Heart right ventricle (tissue), 16 donors: ENCODE measurements around the gene PAAF1. TPM values are rescaled to one million over a fixed set of nuclear protein-coding genes. Genes with fewer than 3 reads are reported as not detected.
A peak's percentile ranks its signal among the peaks of the same experiment; 100 is the strongest.

ENCODE experiments used
- ATAC-seq, 8 donors: fragments of 200-7000 bp; cut with Tn5 transposase; one replicate each; pipeline ENCODE4 v1.9.1; 2020; ENCODE audit warnings: mild to moderate bottlenecking in 8 of 8, moderate library complexity in 8 of 8, moderate number of reproducible peaks in 1 of 8
- DNase-seq, 2 donors: peaks; one replicate each; pipeline ENCODE4 v3.0.0-alpha.2; 2020
- H3K27ac ChIP-seq, 10 donors: fragments of 200-600 bp; sonication (generic) in 2 of 10; one replicate each; pipeline versions ENCODE4 v1.5.0 to v1.8.0; 2020 to 2022; ENCODE audit warnings: mild to moderate bottlenecking in 3 of 10
- H3K27me3 ChIP-seq, 7 donors: fragments of 200-600 bp; one replicate each; pipeline ENCODE4 v1.8.0; 2021 to 2022; ENCODE audit warnings: mild to moderate bottlenecking in 2 of 7
- H3K36me3 ChIP-seq, 9 donors: fragments of 200-600 bp; sonication (generic) in 1 of 9; one replicate each; pipeline versions ENCODE4 v1.5.0 to v1.8.0; 2020 to 2022; ENCODE audit warnings: mild to moderate bottlenecking in 2 of 9
- H3K4me1 ChIP-seq, 9 donors: fragments of 200-600 bp; sonication (generic) in 1 of 9; one replicate each; pipeline versions ENCODE4 v1.5.0 to v1.8.0; 2020 to 2022; ENCODE audit warnings: mild to moderate bottlenecking in 4 of 9
- H3K4me3 ChIP-seq, 10 donors: fragments of 200-600 bp; sonication (generic) in 2 of 10; one replicate each; pipeline versions ENCODE4 v1.5.0 to v1.8.0; 2020 to 2022; ENCODE audit warnings: mild to moderate bottlenecking in 7 of 10, moderate library complexity in 2 of 10
- H3K9me3 ChIP-seq, 11 donors: fragments of 200-600 bp in 10 of 11; sonication (generic) in 2 of 11; one replicate each; pipeline versions ENCODE4 v1.5.0 to v1.8.0; 2013 to 2022; ENCODE audit warnings: mild to moderate bottlenecking in 2 of 11, control low read depth in 1 of 11, moderate library complexity in 1 of 11
- WGBS, 2 donors: extraction: QIAGEN DNeasy Blood & Tissue Kit; methylation state at CpG; one replicate each; pipeline ENCODE4 v1.1.7; 2013; ENCODE audit warnings: inconsistent platforms in 1 of 2; 5-methylcytosine and 5-hydroxymethylcytosine counted together
- intact Hi-C, 10 donors: fragments of 100-400 bp; cut with DNase I; formaldehyde crosslinking; loops; one replicate each; pipeline versions ENCODE4 v1.11.1 to v1.14.2; 2022
- polyA plus RNA-seq, 2 donors: library from polyadenylated mRNA; stranded (reverse); fragments of 200-250 nt; gene quantifications; one replicate each; pipeline ENCODE4 v1.2.3, GENCODE V29; 2013
- total RNA-seq, 10 donors: library from RNA; stranded (reverse); fragmentation: NEBNext Ultra II Directional in 3 of 10; extraction: Animal tissue kit (Norgen Biotek cat#: 25700) in 3 of 10; gene quantifications; one replicate each; pipeline versions ENCODE4 v1.2.1 to v1.2.4, GENCODE V29; 2021 to 2023
- TF ChIP-seq, protein P1 (sequence below), 9 donors: fragments of 200-600 bp; sonication (generic) in 2 of 9; IDR thresholded peaks; one replicate each; pipeline versions ENCODE4 v1.5.0 to v1.8.0; 2021 to 2022; ENCODE audit warnings: antibody characterized with exemption in 9 of 9, mild to moderate bottlenecking in 5 of 9, moderate library complexity in 1 of 9
- donor health status: Arrhythmogenic right ventricular cardiomyopathy.
- donor health status: ischemic (EF 13 %, LVEDD 7.1; RV severe dilation, severe dysfunction).
- donor health status: healthy with polysubstance abuse.
- donor health status: DM: no; HTN: yes; CAD: no.
- donor health status: DM: no; HTN: no; CAD: no.
- donor health status: ischemic (EF 25% LVEDD 6.9; RV normal size, moderate dysfunction).
- donor health status: ischemic (EF 25% LVEDD 5.7; RV mildly dilated, moderate dysfunction).
- donor health status: healthy.
- donor health status: DM: yes; HTN: yes; CAD: no.
- donor health status: Ischemic cardiomyopathy.
- donor health status: ischemic (EF 35%, LVEDD 5.7; RV mildly dilated, moderate dysfunction).
- donor health status: nonischemic (EF 11% LVEDD 7.7; RV severe dilation, severe dysfunction).
- donor health status: DM: yes; HTN: yes; CAD: no.
- donor health status: PGD.
- donor health status: ischemic (EF 29% LVEDD 5.4; RV normal size, mild dysfunction).
- donor health status: nonischemic (EF 23%, LVEDD 6.1; RV moderate dilation, normal function).

Gene PAAF1
- total and polyA plus RNA-seq, 12 donors, result 7.7 to 27.4 (median 12.8) TPM

DNA sequence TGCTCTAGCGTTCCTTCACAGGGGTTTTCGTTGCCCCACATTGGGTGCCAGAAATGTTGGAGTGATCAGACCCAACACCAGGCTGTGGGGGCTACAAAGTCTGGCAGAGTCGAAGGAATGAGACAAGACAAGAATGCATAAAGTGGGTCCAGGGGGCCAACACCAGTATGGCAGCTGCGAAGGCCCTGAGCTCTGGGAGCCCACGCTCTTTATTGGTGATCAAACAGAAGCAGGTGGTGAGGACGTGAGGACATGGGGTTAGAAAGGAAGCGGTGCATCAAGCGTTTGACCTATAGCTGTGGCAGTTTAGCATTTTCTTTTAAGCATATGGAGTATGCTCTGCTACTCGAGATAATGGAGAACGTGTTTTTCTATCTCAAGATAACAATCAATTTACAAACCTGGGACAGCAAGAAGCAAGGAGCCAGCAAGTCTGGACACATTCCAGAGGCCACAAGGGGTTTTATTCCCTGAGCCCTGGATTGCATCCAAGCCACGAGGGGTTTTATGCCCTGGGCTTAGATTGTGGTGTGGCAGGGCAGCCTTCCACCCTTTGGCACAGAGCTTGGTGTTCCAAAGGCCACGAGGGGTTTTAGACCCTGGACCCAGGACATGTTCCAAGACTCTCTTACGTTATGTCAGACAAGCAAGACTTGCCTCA lies 70.1 kb downstream of the PAAF1 start:
- H3K27ac ChIP-seq, result no peak overlapping the region
- 82 to 85% methylated on average over 13 of the region's 13 CpGs for WGBS, 2 donors
- H3K27me3 ChIP-seq, result no peaks in the 10 kb centered on the region
- no peak for ATAC-seq
- intact Hi-C loops, result no loop called here
- DNase-seq, result no peak
- no peaks in the 10 kb centered on the region for H3K36me3 ChIP-seq
- H3K4me3 ChIP-seq, result no peak overlapping the region
- no peaks in the 10 kb centered on the region for H3K9me3 ChIP-seq
- H3K4me1 ChIP-seq, result no peaks in the 10 kb centered on the region
- TF ChIP-seq, protein P1, sequence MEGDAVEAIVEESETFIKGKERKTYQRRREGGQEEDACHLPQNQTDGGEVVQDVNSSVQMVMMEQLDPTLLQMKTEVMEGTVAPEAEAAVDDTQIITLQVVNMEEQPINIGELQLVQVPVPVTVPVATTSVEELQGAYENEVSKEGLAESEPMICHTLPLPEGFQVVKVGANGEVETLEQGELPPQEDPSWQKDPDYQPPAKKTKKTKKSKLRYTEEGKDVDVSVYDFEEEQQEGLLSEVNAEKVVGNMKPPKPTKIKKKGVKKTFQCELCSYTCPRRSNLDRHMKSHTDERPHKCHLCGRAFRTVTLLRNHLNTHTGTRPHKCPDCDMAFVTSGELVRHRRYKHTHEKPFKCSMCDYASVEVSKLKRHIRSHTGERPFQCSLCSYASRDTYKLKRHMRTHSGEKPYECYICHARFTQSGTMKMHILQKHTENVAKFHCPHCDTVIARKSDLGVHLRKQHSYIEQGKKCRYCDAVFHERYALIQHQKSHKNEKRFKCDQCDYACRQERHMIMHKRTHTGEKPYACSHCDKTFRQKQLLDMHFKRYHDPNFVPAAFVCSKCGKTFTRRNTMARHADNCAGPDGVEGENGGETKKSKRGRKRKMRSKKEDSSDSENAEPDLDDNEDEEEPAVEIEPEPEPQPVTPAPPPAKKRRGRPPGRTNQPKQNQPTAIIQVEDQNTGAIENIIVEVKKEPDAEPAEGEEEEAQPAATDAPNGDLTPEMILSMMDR (IDR thresholded peaks at IDR 0.05), result no peak

DNA sequence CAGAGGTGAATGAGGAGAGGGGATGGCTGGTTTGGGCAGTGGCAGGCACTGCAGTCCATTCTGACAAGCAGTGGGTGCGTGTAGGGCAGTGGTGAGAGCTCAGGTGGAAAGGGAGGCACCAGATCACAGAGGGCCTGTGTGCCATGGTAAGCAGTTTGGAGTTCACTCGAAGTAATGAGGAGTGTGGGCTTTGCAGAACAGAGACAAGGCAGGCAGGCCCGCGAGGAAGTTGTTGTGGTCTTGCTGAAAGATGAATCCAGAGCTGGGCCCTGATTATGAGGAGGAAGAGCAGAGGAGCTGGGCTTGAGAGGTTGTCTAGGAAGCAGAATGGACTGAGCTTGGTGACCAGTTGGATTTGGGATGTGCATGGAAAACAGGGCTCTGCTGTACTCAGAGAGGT lies 72.4 kb downstream of the PAAF1 start:
- 83 to 89% methylated on average over 4 of the region's 4 CpGs for WGBS, 2 donors

DNA sequence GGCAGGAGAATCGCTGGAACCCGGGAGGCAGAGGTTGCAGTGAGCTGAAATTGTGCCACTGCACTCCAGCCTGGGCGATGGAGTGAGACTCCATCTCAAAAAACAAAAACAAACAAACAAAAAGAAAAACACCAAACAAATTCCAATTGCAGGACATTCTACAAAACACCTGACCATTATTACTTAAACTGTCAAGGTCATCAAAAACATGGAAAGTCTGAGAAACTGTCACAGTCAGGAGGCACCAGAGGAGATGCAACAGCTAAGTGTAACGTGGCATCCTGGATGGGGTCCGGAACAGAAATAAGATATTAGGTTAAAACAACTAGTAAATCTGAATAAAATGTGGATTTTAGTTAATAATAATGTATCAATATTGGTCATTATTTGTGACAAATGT lies 73.1 kb downstream of the PAAF1 start:
- ATAC-seq (no peak), DNase-seq (no peak)
- TF ChIP-seq, protein P1 (IDR thresholded peaks at IDR 0.05), result no peak
- Histone ChIP-seq H3K27me3 (no peaks in the 10 kb centered on the region), H3K4me3 (no peak overlapping the region), H3K27ac (no peak overlapping the region), H3K4me1 (no peaks in the 10 kb centered on the region), H3K9me3 (no peaks in the 10 kb centered on the region), H3K36me3 (no peaks in the 10 kb centered on the region)
- WGBS, 2 donors, result 86 to 96% methylated on average over 5 of the region's 5 CpGs
- intact Hi-C loops, result no loop called here

More for the DNA sequence above, 72.4 kb downstream of the PAAF1 start:
- intact Hi-C loops, result no loop called here
- DNase-seq (no peak), ATAC-seq (peak in 1 of 8 donors; percentile 44)
- TF ChIP-seq, protein P1 (IDR thresholded peaks at IDR 0.05), result no peak
- H3K4me3 ChIP-seq, result no peak overlapping the region
- no peaks in the 10 kb centered on the region for H3K4me1 ChIP-seq
- no peaks in the 10 kb centered on the region for H3K36me3 ChIP-seq
- H3K27me3 ChIP-seq, result no peaks in the 10 kb centered on the region
- H3K27ac ChIP-seq, result no peak overlapping the region
- no peaks in the 10 kb centered on the region for H3K9me3 ChIP-seq

DNA sequence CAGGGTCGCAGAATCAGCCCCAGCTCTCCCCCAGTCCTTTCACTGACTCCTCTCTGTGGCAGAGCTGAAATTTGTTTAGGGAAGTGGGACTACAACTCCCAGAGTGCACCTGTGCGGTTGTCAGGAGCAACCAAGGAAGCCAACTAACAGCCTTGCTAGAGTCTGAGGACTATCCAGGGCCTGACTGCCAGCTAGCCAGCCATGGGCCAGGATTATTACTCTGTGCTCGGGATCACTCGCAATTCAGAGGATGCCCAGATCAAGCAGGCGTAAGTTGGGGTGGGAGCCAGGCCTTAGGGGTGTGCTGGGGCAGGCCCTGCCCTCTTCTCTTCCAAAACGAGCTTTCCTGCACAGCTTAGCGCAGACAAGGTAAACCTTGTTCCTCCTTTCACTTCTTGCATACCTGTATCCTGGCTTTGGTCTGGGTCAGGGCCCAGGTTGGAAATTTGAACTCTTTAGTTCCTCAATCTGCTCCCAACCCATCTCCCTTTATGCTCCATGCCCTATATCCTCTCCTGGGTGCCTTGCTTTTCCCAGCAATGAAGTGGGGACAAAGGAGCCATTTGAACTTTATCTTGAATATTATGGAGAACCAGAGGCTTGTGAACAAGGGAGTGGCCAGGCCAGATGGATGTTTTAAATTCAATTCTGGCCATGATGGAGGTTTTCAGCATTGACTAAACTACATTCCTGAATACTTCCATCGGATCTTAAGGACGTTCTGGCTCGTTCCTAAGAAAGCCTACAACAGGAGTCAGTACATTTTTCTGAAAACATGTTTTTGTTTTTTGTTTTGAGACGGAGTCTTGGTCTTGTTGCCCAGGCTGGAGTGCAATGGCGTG lies 74.3 kb downstream of the PAAF1 start, which contains the start of gene DNAJB13:
TSS of gene DNAJB13 (plus strand) at position 158 of the 842 bp plus-strand sequence. CDS start at position 202, 44 bp downstream.
- Histone ChIP-seq H3K9me3 (no peaks in the 10 kb centered on the region), H3K27me3 (peaks cover 0 to 10% (median 5%) of the 10 kb centered on the region in 7 donors), H3K4me1 (no peaks in the 10 kb centered on the region), H3K4me3 (no peak within 1 kb of the TSS), H3K36me3 (no peaks in the 10 kb centered on the region), H3K27ac (no peak within 1 kb of the TSS)
- WGBS, 2 donors, result 81 to 87% methylated on average over 12 of the region's 12 CpGs
- TF ChIP-seq, protein P1 (IDR thresholded peaks at IDR 0.05), result no peak
- intact Hi-C loops, result no loop called here
- DNase-seq (no peak), ATAC-seq (peak in 3 of 8 donors; percentile 25 to 44 (median 33))
